Jurkat, Clone E6-1 (cell line): ENCODE measurements around the gene IFT20.

Source experiments
- DNase-seq: peaks from one replicate; pipeline ENCODE4 v3.0.0-alpha.2; 2011; ENCODE audit warnings: low read depth, low spot score
- H3K4me3 ChIP-seq: 2 replicates; pipeline ENCODE4 v1.5.1; 2011; ENCODE audit warnings: mild to moderate bottlenecking, low read length, control low read depth, moderate library complexity

The IFT20 gene

DNA sequence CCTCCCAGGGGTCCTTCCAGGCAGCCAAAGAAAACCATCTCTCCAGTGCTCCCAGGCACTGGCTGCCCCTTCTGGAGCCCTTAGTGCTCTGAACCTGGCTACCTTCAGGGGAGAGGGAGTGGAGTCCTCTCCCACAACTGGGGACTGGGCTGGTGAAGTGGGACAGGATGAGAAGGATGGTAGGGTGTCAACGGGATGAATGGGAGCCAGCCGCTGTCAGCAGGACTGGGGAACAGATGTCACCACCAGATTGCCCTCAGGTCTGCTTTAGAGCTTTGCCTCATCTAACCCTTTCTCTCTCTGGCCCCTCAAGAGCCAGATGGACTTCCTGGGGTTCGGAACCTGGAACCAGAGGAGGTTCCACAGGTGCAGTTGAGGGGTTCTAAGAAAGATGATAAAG lies 30.2 kb upstream of the IFT20 start:
- DNase-seq, result no peak
- H3K4me3 ChIP-seq, result no peak overlapping the region

- DNase-seq, result no peak
- no peak within 1 kb of the TSS for H3K4me3 ChIP-seq
These were observed 29.5 kb upstream of the IFT20 start, which contains the start of gene SEBOX for GRCh38 chr17:28364665-28365363. Gene SEBOX (minus strand): TSS chr17:28365199. CDS start chr17:28365151, 48 bp downstream.

- no peak overlapping the region for H3K4me3 ChIP-seq
- DNase-seq, result no peak
These were observed 28.7 kb upstream of the IFT20 start for GRCh38 chr17:28363776-28364650.

- DNase-seq, result no peak
- no peak overlapping the region for H3K4me3 ChIP-seq
These were observed 27.9 kb upstream of the IFT20 start for GRCh38 chr17:28363186-28363585.

- H3K4me3 ChIP-seq, result peak overlapping the region; percentile 84
- no peak for DNase-seq
These were observed 22.6 kb upstream of the IFT20 start for GRCh38 chr17:28357901-28358197.

DNA sequence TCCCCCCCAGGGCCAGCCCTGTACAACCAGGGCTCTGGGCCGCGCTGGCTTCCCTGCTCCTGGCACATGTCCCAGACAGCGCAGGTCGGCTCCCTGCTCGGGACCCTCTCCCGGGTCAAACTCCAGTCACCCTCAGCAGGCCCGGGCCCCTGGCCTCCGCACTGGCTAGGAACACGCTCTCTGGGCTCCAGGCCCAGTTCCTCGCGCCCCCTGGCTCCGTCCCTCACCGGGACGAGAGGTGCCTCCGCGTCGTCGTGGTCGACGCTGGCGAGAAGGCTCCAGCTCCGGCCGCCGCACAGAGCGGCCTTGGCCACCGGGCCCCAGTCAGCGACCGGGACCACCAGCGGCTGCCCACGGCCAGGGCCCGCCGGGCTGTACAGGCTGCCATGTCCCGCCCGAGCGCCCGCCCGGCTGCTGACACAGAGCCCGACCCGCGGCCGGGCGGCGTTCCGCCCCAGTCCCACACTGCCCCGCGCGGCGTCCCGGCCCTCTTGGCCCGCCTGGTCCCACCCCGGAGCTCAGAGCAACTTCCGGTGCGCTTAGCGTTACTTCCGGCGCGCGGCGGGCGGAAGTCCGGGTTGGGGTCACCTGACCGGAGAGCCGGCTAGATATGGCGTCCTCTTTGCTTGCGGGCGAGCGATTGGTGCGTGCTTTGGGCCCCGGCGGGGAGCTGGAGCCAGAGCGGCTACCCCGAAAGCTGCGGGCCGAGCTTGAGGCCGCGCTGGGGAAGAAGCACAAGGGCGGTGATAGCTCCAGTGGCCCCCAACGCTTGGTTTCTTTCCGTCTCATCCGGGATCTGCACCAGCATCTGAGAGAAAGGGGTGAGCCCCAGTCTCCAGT lies 22.0 kb upstream of the IFT20 start, which contains the start of gene POLDIP2:
Gene POLDIP2, minus strand, starts transcription at position 467 of the 840 bp plus-strand sequence. Its CDS starts 79 bp downstream, at position 388.
- peak within 1 kb of the TSS; percentile 84 for H3K4me3 ChIP-seq
- DNase-seq, result peak; percentile 87

DNA sequence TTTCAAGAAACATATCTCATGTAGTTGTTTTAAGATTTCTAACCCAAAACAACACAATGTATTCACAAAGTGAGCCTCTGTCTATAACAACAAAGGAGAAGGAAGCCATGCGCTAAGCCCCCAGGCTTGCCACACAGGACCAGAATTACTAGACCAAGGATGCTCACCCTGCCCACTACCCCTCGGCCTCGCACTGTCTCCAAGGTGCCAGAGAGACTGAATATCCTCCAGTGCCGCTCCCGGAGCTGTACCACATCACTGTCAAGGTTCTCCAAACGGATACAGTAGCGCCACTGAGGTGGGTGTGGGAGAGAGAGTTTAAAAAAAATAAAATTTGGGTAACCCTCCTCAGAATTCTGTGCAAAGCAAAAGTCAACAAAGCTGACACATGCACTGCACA lies 15.0 kb upstream of the IFT20 start:
- DNase-seq, result no peak
- H3K4me3 ChIP-seq, result no peak overlapping the region

- H3K4me3 ChIP-seq, result no peak overlapping the region
- DNase-seq, result no peak
These were observed 13.7 kb upstream of the IFT20 start for GRCh38 chr17:28348979-28349378.

GRCh38 chr17:28347261-28347891 lies 12.1 kb upstream of the IFT20 start:
- no peak overlapping the region for H3K4me3 ChIP-seq
- DNase-seq, result no peak

DNA sequence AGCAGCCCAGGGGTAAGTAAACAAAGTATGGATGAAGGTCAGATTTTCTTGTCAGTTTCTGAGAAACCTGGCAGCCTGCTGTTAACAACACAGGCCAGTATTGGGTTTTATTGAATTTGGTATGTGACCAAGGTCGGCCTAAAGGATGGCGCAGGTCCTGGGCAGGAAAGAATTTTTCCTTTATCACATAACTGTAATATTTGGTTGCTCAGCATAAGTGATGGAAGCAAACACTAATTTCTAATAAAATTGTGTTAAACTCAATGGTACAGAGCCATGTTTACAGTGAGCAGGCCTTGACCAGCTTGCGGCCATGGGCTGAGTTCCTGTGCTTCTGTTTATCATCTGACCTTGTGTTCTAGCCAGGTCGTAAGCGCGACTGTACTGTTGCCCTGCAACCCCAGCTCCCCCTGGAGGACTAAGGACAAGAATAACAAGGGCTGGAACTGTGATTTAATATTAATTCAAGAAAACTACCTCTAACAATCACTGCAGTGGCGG lies 11.5 kb upstream of the IFT20 start:
- no peak overlapping the region for H3K4me3 ChIP-seq
- DNase-seq, result no peak

GRCh38 chr17:28346199-28346580 lies 10.9 kb upstream of the IFT20 start:
- H3K4me3 ChIP-seq, result no peak overlapping the region
- DNase-seq, result no peak

DNA sequence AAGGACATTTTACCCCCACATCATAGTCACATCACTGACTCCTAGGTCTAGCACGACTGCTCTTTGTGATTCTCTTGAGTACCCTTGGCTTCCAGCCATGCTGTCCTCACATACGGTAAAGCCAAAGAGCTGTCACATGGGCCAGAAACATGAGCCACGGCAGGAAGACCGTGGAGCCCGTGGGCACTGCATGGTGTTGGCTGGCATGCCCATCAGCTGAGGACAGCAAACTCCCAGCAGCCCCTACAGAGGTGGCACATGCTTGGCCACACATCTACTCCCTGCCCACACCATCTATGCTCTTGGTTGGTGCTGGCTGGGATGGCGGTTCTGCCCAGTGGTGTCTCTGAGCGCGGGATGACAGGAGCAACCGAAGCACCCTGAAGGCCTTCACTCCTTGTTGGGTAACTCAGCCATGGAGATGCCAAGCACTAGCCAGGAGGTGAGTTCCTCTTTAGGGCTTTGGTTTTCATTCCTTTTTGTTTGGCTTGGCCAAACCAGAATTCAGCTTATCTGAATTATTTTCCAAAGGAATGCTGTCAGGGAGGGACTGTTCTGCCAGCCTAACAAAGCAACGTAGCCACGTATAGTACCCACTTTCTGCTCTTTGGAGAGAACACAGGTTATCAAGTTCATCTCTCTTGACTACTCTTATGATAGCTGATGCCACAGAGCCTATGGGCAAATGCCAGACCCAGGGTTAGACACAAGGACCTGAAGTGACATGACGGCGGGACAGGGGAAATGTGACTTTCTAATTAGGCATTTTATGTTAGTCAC lies 10.3 kb upstream of the IFT20 start:
- no peak overlapping the region for H3K4me3 ChIP-seq

GRCh38 chr17:28344435-28344901 lies 9.2 kb upstream of the IFT20 start:
- DNase-seq, result no peak

More for the DNA sequence above, 10.3 kb upstream of the IFT20 start:
- DNase-seq, result no peak

DNA sequence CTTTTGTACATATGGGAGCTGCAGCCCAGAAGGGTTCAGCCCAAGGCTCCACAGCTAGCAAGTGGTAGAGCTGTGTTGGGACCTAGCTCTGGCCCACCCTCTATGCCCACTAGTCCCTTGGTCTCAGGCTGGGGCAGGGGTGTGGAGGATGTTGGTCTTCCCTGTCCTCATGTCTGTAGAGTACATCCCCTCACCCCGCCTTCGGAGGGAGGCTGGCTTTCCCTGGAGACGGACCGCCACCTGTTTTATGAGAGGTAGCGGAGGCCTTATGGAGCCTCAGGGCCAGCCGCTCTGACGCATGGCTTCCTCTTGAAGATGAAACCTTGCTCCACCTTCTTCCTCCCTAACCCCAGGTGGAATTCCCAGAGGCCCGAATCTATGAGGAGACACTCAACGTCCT lies 8.7 kb upstream of the IFT20 start:
- H3K4me3 ChIP-seq, result no peak overlapping the region
- DNase-seq, result no peak

More at GRCh38 chr17:28344435-28344901, 9.2 kb upstream of the IFT20 start:
- H3K4me3 ChIP-seq, result no peak overlapping the region

GRCh38 chr17:28343491-28343932 lies 8.2 kb upstream of the IFT20 start:
- peak; percentile 93 for DNase-seq
- no peak overlapping the region for H3K4me3 ChIP-seq

- no peak for DNase-seq
- no peak overlapping the region for H3K4me3 ChIP-seq
These were observed 7.0 kb upstream of the IFT20 start for GRCh38 chr17:28342313-28342712.

- H3K4me3 ChIP-seq, result no peak overlapping the region
- DNase-seq, result no peak
These were observed 6.2 kb upstream of the IFT20 start for GRCh38 chr17:28341516-28341915.

DNA sequence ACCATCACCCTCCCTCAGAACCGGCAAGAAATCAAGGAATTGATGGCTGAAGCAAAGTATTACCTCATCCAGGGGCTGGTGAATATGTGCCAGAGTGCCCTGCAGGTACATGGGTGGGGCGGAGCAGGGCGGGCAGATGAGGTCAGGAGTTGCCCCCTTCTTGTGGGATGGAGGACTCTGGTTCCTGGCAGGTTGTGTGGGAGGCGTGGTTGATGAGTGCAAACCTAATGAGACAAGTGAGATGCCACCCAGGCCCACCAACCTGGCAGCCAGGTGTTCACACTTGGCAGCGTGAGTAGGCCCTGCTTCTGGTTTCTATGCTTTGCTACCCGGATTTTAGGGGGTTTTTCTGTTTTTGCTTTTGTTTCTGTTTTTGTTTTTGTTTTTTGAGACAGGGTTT lies 5.1 kb upstream of the IFT20 start:
- no peak overlapping the region for H3K4me3 ChIP-seq

More for the DNA sequence above, 5.1 kb upstream of the IFT20 start:
- no peak for DNase-seq
